GM18867 (cell line): ENCODE data around the gene SLC39A11.

ENCODE experiments used
- ATAC-seq: cut with Tn5 transposase; IDR thresholded peaks from one replicate; pipeline ENCODE4 v1.9.1; 2021; ENCODE audit warnings: mild to moderate bottlenecking, moderate library complexity; ENCODE audit not compliant: unreplicated experiment

Gene SLC39A11

GRCh38 chr17:72984145-72984925 is 108.2 kb downstream of the SLC39A11 start:
- no peak for ATAC-seq

- no peak for ATAC-seq
These were observed 109.8 kb downstream of the SLC39A11 start for GRCh38 chr17:72982680-72983079.

- no peak for ATAC-seq
These were observed 113.8 kb downstream of the SLC39A11 start for GRCh38 chr17:72978593-72979218.

- ATAC-seq, result no peak
These were observed 114.6 kb downstream of the SLC39A11 start for GRCh38 chr17:72977771-72978417.

- no peak for ATAC-seq
These were observed 115.3 kb downstream of the SLC39A11 start for GRCh38 chr17:72976971-72977770.

GRCh38 chr17:72975509-72975908 is 117.0 kb downstream of the SLC39A11 start:
- ATAC-seq, result no peak

GRCh38 chr17:72974605-72975232 is 117.8 kb downstream of the SLC39A11 start:
- no peak for ATAC-seq

GRCh38 chr17:72972263-72972951 is 120.1 kb downstream of the SLC39A11 start:
- no peak for ATAC-seq

- ATAC-seq, result no peak
These were observed 121.1 kb downstream of the SLC39A11 start for GRCh38 chr17:72971226-72971880.

GRCh38 chr17:72970797-72971196 is 121.7 kb downstream of the SLC39A11 start:
- no peak for ATAC-seq

- ATAC-seq, result no peak
These were observed 122.2 kb downstream of the SLC39A11 start for GRCh38 chr17:72970246-72970645.

- no peak for ATAC-seq
These were observed 123.1 kb downstream of the SLC39A11 start for GRCh38 chr17:72969293-72969906.

- no peak for ATAC-seq
These were observed 123.7 kb downstream of the SLC39A11 start for GRCh38 chr17:72968798-72969197.

GRCh38 chr17:72967977-72968585 is 124.4 kb downstream of the SLC39A11 start:
- ATAC-seq, result no peak

- ATAC-seq, result no peak
These were observed 125.1 kb downstream of the SLC39A11 start for GRCh38 chr17:72967277-72967970.

- no peak for ATAC-seq
These were observed 130.4 kb downstream of the SLC39A11 start for GRCh38 chr17:72962106-72962505.

- no peak for ATAC-seq
These were observed 136.9 kb downstream of the SLC39A11 start for GRCh38 chr17:72955391-72956140.
